NOMO-1 treated with DMSO at 0.1 percent for 48 hours (cell line): ENCODE data around the gene SCARF2.
"Not testable (repeated sequence)": the region's sequence is repeated elsewhere in the genome, so short reads cannot be mapped to it uniquely, and the experiment has no call there.

Source experiments
- DNase-seq: peaks from one replicate; lab custom pipeline; 2025; ENCODE audit not compliant: unreplicated experiment; lab: John Stamatoyannopoulos, UW

The SCARF2 gene

DNA sequence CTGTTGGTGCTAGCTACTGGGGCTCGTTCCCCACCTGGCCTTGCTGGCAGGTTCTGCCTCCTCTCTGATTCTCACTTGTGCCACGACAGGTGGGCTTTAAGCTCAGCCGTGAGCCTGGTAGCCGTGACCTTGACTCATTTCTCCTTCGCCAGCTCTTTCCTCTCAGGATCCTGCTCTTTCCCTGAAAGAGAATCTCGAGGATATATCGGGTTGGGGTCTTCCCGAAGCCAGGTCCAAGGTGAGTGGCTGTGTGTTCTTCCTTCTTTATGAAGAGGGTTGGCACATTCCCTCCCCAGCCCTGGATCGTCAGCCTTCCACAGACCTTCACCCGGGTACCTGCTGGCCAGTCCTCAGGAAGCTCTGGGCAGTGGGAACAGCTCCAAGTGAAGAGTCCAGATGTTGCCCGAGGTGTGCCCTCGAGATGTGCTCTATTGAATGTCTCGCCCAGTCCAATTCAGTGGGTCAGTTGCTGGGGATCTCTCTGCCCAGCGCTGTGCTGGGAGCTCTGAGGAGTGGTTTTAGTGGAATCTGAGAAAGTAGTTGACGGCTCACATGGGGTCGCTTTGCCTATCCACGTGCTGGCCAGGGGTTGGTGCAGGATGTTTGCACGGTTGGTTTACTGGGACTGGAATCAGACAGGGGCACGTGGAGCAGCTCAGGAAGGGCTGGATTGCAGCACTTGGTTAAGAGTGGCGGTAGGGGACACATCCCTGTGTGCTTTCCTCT is 42.3 kb downstream of the SCARF2 start:
- DNase-seq = no peak

GRCh38 chr22:20393705-20394476 is 43.7 kb downstream of the SCARF2 start, which contains the start of gene ZNF74:
Gene ZNF74, plus strand, starts transcription at chr22:20394151. Its CDS starts 478 bp downstream, at chr22:20394629.
- peak; percentile 84 for DNase-seq

- DNase-seq = no peak
These were observed 44.5 kb downstream of the SCARF2 start for GRCh38 chr22:20392983-20393704.

GRCh38 chr22:20392365-20392881 is 45.2 kb downstream of the SCARF2 start:
- DNase-seq = not testable (repeated sequence)

GRCh38 chr22:20391222-20391621 is 46.4 kb downstream of the SCARF2 start:
- no peak for DNase-seq

DNA sequence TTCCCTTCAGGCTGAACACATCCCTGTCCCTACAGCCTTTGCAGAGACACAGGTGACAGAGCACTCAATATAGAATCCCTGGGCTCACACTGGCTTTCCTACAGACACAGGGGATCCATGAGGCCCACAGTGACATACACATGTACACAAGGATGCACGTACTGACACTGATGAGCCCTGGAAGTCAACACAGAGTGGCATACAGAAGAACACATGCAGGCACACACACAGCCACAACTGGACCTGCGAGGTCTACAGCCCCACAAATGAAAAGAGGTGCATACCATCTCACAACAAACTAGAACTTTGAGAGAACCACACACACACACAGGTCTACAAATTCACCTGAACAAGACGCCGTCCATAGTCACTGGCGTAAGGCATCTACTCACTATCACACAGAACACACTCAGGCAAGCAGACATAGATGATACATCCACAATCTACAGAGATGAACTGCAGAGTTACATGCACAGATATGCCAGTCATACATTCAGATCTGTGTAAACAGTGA is 47.2 kb downstream of the SCARF2 start:
- no peak for DNase-seq

DNA sequence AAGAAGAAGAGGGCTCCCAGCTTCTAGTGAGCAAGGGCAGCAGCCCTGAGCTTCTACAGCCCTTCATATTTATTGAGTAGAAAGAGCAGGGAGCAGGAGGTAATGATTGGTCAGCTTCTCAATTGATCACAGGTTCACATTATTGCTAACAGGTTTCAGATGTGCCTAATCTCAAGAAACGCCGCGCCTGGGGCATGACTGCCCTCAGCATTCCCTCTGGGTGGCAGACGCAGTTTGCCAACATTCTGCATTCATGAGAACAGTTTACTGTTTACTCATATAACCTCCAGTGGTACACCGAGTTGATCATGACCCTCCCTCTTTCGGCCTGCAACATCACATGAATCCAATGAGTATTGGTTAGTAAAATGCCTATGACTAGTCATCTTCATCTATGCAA is 48.3 kb downstream of the SCARF2 start:
- no peak for DNase-seq

DNA sequence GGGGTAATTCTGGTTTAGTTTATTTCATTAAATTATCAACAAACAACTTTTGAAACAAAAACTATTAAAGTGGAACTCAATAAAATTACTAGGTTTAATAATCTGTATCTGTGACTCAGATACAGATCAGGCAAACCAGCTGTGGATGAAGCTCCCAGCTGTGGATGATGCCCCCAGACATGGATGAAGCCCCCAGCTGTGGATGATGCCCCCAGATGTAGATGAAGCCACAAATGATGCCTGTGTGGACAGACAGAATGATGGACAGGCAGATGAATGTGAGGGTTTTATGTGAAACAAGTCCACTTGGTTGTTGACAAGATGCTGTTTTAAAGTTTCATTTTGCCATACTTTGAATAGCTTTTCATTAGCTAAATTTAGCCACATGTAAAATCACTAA is 49.4 kb downstream of the SCARF2 start:
- DNase-seq = no peak

- no peak for DNase-seq
These were observed 50.7 kb downstream of the SCARF2 start for GRCh38 chr22:20386972-20387371.

DNA sequence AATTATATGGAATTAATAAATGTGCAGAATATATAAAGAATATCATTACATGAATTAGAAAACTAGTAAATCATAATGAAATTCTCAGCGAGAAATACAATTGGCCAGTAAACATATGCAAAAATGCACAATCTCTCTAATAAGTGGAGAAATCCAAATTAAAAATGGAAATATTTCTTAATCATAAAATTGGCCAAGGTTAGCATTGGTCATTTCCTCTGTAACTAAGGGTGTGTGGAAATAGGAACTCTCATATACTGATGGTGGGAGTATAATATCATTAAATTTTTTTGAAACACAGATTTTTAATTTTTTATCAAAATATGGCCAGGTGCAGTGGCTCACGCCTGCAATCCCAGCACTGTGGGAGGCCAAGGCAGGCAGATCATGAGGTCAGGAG is 51.3 kb downstream of the SCARF2 start:
- peak; percentile 3 for DNase-seq

- DNase-seq = no peak
These were observed 52.8 kb downstream of the SCARF2 start for GRCh38 chr22:20384865-20385264.

- DNase-seq = no peak
These were observed 53.5 kb downstream of the SCARF2 start for GRCh38 chr22:20384171-20384570.

- DNase-seq = no peak
These were observed 54.1 kb downstream of the SCARF2 start for GRCh38 chr22:20383538-20383937.

DNA sequence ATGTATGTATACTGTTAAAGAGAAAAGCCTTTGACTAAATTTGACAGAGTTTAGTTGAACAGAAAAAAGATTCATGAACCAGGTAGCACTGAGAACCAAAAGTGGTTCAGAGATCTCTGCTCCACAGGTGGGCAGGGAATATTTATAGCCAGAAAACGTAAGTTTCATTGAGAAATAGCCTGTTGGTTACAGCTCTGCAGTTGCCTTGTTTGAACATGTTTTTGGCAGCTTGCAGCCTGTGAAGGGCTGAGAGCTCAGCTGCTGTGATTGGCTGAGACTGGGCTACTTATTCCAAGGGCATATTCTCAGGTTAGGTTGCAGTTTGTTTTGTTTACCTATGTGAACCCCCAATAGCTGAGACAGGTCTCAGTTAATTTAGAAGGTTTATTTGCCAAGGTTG is 57.1 kb downstream of the SCARF2 start:
- DNase-seq = no peak

DNA sequence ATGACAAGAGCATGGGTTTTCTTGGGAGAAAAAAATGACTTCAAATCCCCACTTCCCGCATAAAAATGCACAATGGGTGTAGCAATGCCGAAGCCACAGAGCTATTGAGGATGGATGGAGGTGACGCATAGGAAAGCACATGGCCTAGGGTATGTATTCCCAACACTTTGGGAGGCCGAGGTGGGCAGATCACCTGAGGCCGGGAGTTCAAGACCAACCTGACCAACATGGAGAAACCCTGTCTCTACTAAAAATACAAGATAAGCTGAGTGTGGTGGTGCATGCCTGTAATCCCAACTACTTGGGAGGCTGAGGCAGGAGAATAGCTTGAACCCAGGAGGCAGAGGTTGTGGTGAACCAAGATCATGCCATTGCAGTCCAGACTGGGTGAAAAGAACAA is 58.9 kb downstream of the SCARF2 start:
- DNase-seq = not testable (repeated sequence)

DNA sequence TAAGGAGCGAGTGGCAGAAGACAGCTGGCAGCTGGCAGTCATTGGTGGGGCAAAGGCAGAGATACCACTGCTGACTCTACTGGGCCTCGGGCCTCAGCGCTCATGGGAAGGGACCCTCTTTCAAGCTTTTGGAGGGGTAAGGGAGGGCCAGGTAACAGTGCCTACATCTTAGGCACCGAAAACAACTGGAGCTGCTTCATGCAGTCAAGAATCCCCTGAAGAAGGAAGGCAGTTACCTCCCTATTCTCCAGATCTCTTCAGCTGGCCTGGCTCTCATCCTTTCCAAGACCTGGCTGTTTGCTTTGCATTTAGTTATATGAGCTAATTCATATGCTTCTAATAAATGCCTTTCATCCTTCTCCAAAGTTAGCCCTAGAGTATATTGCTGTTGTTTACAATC is 59.5 kb downstream of the SCARF2 start:
- no peak for DNase-seq

DNA sequence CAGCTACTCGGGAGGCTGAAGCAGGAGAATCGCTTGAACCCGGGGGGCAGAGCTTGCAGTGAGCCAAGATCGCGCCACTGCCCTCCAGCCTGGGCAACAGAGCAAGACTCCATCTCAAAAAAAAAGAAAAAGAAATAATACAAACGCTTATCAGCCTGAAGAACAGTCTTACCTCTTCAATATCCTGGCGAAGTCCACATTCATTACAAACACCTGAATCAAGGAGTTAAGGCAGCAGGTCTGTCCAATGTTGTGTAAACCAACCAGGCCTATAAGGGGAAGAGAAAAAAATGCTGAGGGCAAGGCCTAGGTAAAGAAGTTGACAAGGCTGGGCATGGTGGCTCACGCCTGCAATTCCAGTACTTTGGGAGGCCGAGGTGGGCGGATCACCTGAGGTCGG is 60.6 kb downstream of the SCARF2 start:
- not testable (repeated sequence) for DNase-seq

DNA sequence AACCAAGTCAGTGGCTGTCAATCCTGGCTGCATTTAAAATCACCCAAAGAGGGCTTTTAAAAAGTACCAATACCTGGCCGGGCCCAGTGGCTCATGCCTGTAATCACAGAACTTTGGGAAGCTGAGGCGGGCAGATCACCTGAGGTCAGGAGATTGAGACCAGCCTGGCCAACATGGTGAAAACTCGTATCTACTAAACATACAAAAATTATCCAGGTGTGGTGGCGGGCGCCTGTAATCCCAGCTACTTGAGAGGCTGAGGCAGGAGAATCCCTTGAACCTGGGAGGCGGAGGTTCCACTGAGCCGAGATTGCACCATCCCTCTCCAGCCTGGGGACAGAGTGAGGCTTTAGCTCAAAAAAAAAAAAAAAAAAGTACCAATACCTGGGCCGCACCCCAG is 61.3 kb downstream of the SCARF2 start:
- DNase-seq = not testable (repeated sequence)
